ENCODE results near the gene ZNRF3. TPM values are rescaled to one million over a fixed set of nuclear protein-coding genes. Genes with fewer than 3 reads are reported as not detected.

ZNRF3 gene
- total RNA-seq, 1 donor from 2014 or later: 2.0 TPM

- H3K4me1 Mint-ChIP-seq: peaks cover 2% of the 10 kb centered on the region
- DNase-seq: no peak
- intact Hi-C loops (cut with micrococcal nuclease): no loop called here
- peaks cover 15% of the 10 kb centered on the region for H3K27me3 Mint-ChIP-seq
- no peak overlapping the region for H3K27ac Mint-ChIP-seq
- H3K4me3 Mint-ChIP-seq: no peak overlapping the region
- H3K9me3 Mint-ChIP-seq: peaks cover 16% of the 10 kb centered on the region
- no peaks in the 10 kb centered on the region for H3K36me3 Mint-ChIP-seq (ENCODE audit: low read depth)
Measured at GRCh38 chr22:28989484-28989883, 106.1 kb downstream of the ZNRF3 start.

DNA sequence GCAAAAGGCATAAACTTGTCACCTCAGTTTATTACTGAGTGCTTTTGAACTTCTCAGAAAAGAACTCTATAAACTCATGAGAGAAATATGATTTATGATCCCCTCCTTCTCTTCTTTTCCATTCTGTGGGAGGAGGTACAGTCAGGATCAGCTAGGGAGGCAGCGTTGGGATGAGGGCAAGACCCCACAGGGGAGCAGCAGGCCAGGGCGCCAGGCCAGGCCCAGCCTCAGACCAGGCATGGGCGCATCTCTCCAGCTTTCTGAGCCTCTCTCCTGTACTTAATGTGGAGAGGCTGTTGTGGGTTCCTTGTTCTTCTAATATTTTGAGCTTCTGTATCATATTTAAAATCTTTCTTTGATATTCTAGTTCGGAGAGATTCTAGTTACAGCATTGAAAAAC, 106.5 kb downstream of the ZNRF3 start:
- Mint-ChIP-seq H3K27me3 (peaks cover 13% of the 10 kb centered on the region), H3K36me3 (ENCODE audit: low read depth) (no peaks in the 10 kb centered on the region), H3K4me3 (no peak overlapping the region), H3K27ac (no peak overlapping the region), H3K9me3 (peaks cover 16% of the 10 kb centered on the region), H3K4me1 (peaks cover 2% of the 10 kb centered on the region)
- DNase-seq: no peak
- intact Hi-C loops (cut with micrococcal nuclease): no loop called here

DNA sequence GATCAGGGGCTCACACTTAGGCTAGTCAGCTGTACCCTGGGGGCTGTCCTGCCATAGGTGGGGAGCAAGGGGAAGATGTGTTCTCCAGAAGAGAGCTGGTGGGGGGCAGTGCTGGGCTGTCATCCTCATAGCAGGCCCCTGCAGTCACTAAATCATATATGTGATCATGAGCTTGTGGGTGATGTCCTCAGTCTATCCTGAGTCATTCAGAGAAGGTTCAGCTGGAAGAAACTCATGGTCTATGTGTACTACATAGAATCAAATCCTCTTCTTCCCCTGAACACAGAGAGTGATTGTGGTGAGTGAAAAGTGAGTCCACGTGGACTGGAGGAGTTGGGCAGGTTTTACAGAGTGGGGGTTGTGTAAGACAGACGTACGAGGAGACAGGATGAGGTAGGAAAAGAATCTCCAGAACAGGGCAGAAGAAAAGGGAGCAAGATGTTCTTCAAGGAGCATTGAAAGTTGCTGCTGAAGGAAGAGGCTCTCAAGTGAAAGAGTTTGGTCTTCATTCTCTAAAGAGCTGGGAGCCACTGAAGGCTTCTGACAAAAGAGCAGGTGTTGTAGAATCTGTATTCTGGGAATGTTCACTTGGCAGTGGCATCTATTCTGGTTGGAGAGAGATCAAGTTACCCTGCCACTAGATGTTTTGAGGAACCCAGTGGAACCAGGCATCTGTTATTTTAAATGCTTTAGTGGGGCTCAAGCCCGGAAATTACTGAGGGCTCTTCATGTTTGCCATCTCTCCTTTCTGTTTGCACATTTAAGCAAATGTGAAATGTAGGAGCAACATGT, 109.4 kb downstream of the ZNRF3 start:
- Mint-ChIP-seq H3K27ac (no peak overlapping the region), H3K27me3 (peaks cover 10% of the 10 kb centered on the region)

DNA sequence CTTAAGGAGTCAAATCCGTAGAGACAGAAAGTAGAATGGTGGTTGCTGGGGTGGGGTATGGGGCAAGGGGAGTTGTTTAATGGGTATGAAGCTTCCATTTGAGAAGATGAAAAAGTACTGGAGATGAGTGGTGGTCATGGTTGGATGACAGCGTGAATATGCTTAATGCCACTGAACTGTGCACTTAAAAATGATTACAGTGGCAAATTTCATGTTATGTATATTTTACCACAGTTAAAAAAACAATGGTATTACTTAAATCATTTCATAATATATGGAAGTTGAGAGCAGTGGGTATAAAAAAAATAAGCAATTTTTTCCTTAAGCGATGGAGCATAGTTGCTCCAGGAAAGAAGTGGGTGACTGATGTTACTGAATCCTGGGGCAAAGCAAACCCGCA, 111.2 kb downstream of the ZNRF3 start:
- Mint-ChIP-seq H3K9me3 (no peaks in the 10 kb centered on the region), H3K27me3 (peaks cover 11% of the 10 kb centered on the region), H3K4me1 (no peaks in the 10 kb centered on the region), H3K36me3 (ENCODE audit: low read depth) (no peaks in the 10 kb centered on the region), H3K4me3 (no peak overlapping the region), H3K27ac (no peak overlapping the region)
- intact Hi-C loops (cut with micrococcal nuclease): no loop called here
- no peak for DNase-seq

More for the DNA sequence above, 109.4 kb downstream of the ZNRF3 start:
- Mint-ChIP-seq H3K36me3 (ENCODE audit: low read depth) (no peaks in the 10 kb centered on the region), H3K4me1 (peaks cover 2% of the 10 kb centered on the region), H3K9me3 (no peaks in the 10 kb centered on the region), H3K4me3 (no peak overlapping the region)
- no peak for DNase-seq
- intact Hi-C loops (cut with micrococcal nuclease): no loop called here

DNA sequence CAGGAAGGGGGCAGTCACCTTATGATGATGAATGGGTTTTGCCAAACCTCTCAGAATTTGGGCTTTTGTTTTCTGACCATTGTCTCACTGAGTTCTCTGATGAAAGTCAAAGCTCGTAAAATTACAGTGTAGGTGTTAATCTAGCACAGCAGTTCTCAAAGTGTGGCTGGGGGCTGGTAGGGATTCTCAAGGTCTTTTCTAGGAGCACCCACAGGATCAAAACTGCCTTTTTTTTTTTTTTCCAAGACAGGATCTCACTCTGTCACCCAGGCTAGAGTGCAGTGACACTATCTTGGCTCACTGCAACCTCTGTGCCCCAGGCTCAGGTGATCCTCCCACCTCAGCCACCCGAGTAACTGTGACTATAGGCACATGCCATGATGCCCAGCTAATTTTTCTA, 112.2 kb downstream of the ZNRF3 start:
- no peak for DNase-seq
- no peak overlapping the region for H3K27ac Mint-ChIP-seq
- no peaks in the 10 kb centered on the region for H3K9me3 Mint-ChIP-seq
- no peak overlapping the region for H3K4me3 Mint-ChIP-seq
- intact Hi-C loops (cut with micrococcal nuclease): no loop called here
- H3K27me3 Mint-ChIP-seq: peaks cover 13% of the 10 kb centered on the region
- no peaks in the 10 kb centered on the region for H3K4me1 Mint-ChIP-seq
- no peaks in the 10 kb centered on the region for H3K36me3 Mint-ChIP-seq (ENCODE audit: low read depth)

DNA sequence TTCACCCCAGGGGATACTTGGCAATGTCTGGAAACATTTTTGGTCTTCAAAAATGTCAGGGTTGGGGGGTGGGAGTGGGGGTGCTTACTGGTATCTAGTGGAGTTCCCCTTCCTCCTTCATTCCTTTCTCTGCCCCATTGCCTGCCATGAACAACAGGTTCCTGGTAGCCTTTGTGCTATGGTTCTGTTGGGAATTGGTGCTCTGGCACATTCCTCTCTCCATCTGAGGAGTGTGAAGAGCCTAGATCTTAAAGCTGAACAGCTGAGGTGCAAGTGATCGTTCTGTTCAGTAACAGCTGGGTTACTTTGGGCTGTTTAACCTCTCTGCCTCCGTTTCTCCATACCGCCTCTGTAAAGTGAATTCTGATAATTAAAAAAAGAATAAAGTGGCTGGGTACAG, 114.0 kb downstream of the ZNRF3 start:
- no peak for DNase-seq
- Mint-ChIP-seq H3K27me3 (peaks cover 14% of the 10 kb centered on the region), H3K36me3 (ENCODE audit: low read depth) (no peaks in the 10 kb centered on the region), H3K27ac (no peak overlapping the region), H3K4me3 (no peak overlapping the region), H3K9me3 (no peaks in the 10 kb centered on the region), H3K4me1 (no peaks in the 10 kb centered on the region)
- intact Hi-C loops (cut with micrococcal nuclease): no loop called here

DNA sequence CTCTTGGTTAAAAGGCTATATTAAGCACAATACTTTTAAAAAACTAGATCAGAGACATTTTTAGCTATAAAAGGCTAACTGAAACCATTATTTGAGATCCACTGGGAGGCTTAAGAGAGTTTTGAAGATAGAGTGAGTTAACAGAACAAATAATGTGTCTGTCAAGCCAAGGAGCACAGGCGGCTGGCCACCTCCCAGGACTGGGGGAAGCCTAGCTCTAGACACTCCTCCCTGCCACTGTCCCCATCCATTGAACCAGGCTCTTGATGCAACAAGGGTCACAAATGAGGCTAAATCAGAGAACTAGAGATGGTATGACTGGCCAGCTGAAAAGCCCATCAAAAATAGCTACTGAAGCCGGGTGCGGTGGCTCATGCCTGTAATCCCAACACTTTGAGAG, 115.3 kb downstream of the ZNRF3 start:
- Mint-ChIP-seq H3K27me3 (peaks cover 14% of the 10 kb centered on the region), H3K9me3 (no peaks in the 10 kb centered on the region), H3K36me3 (ENCODE audit: low read depth) (no peaks in the 10 kb centered on the region), H3K27ac (no peak overlapping the region), H3K4me1 (no peaks in the 10 kb centered on the region), H3K4me3 (no peak overlapping the region)
- DNase-seq: no peak
- intact Hi-C loops (cut with micrococcal nuclease): no loop called here

DNA sequence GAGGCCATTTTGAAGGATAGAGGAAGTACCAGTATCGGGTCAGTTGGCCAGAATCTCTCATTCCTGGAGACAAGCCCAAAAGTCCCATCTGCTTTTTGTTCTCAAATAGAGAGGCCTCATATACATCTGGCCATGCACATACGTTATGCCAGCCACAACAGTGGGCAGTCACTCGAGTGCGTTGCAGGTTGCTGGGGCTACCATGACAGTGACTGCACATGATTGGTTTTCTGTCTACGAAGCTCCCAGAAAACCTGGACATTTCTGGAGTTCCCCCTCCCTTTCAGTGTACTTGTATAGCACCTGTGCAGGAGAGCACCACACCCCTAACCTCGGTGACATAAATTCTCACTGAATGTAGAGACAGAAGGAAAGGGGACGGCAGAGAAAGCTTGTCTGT, 116.1 kb downstream of the ZNRF3 start:
- H3K4me1 Mint-ChIP-seq: no peaks in the 10 kb centered on the region
- DNase-seq: no peak
- H3K9me3 Mint-ChIP-seq: no peaks in the 10 kb centered on the region
- intact Hi-C loops (cut with micrococcal nuclease): no loop called here
- peaks cover 19% of the 10 kb centered on the region for H3K27me3 Mint-ChIP-seq
- no peak overlapping the region for H3K27ac Mint-ChIP-seq
- H3K4me3 Mint-ChIP-seq: no peak overlapping the region
- H3K36me3 Mint-ChIP-seq (ENCODE audit: low read depth): no peaks in the 10 kb centered on the region

DNA sequence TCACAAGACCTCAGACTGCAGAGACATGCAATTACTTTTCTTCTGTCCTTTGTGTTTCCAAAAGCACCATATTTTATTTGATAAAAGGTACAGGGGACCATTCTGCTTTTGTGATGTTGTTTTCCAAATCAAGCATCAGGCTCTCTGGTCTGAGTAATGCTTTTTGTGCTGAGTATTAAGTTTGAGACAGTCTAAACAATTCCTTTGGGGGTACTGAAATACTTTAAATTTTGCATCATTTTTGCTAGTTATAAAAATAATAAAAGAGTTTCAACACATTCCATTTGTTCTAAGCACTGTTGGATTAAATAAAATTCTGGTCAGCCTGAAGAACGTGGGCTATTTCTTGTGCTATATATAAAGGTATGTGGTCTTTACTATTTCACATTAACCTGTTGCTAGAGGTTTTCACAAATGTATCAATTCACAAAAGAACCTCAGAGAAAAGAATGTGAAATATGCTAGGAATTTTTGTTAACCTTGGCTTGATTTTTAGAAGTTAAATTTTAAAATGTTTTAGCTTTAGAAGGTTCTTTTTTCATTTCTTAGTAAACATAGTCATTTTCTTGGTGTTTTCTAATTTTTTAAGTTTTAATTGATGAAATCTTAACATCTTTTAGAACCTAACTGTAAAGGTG, 116.7 kb downstream of the ZNRF3 start:
- intact Hi-C loops (cut with micrococcal nuclease): no loop called here
- Mint-ChIP-seq H3K27ac (no peak overlapping the region), H3K36me3 (ENCODE audit: low read depth) (no peaks in the 10 kb centered on the region), H3K4me3 (no peak overlapping the region), H3K27me3 (peaks cover 22% of the 10 kb centered on the region), H3K9me3 (no peaks in the 10 kb centered on the region), H3K4me1 (no peaks in the 10 kb centered on the region)
- DNase-seq: no peak

GRCh38 chr22:29000641-29001040, 117.3 kb downstream of the ZNRF3 start:
- H3K4me3 Mint-ChIP-seq: no peak overlapping the region
- no peak overlapping the region for H3K27ac Mint-ChIP-seq
- intact Hi-C loops (cut with micrococcal nuclease): no loop called here
- no peaks in the 10 kb centered on the region for H3K36me3 Mint-ChIP-seq (ENCODE audit: low read depth)
- no peaks in the 10 kb centered on the region for H3K9me3 Mint-ChIP-seq
- H3K4me1 Mint-ChIP-seq: no peaks in the 10 kb centered on the region
- peaks cover 28% of the 10 kb centered on the region for H3K27me3 Mint-ChIP-seq
- no peak for DNase-seq

GRCh38 chr22:29002603-29003002, 119.2 kb downstream of the ZNRF3 start:
- H3K27ac Mint-ChIP-seq: no peak overlapping the region
- H3K4me3 Mint-ChIP-seq: no peak overlapping the region
- peaks cover 36% of the 10 kb centered on the region for H3K27me3 Mint-ChIP-seq
- H3K9me3 Mint-ChIP-seq: no peaks in the 10 kb centered on the region
- no peaks in the 10 kb centered on the region for H3K4me1 Mint-ChIP-seq
- DNase-seq: no peak
- no peaks in the 10 kb centered on the region for H3K36me3 Mint-ChIP-seq (ENCODE audit: low read depth)
- intact Hi-C loops (cut with micrococcal nuclease): no loop called here

DNA sequence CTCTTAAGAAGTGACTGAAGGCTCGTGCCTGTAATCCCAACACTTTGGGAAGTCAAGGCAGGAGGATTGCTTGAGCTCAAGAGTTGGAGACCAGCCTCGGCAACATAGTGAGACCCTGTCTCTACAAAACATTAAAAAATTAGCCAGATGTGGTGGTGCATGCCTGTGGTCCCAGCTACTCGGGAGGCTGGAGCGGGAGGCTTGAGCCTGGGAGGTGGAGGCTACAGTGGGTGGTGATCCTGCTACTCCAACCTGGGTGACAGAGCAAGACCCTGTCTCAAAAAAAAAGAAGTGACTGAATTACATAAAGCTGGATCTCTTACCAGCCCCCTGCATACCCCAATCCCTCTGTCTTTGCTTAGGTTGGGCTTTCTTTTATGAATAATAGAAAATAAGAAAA, 120.2 kb downstream of the ZNRF3 start:
- intact Hi-C loops (cut with micrococcal nuclease): no loop called here
- peaks cover 37% of the 10 kb centered on the region for H3K27me3 Mint-ChIP-seq
- H3K36me3 Mint-ChIP-seq (ENCODE audit: low read depth): no peaks in the 10 kb centered on the region
- no peaks in the 10 kb centered on the region for H3K4me1 Mint-ChIP-seq
- no peak overlapping the region for H3K4me3 Mint-ChIP-seq
- H3K27ac Mint-ChIP-seq: no peak overlapping the region
- no peaks in the 10 kb centered on the region for H3K9me3 Mint-ChIP-seq
- DNase-seq: no peak

DNA sequence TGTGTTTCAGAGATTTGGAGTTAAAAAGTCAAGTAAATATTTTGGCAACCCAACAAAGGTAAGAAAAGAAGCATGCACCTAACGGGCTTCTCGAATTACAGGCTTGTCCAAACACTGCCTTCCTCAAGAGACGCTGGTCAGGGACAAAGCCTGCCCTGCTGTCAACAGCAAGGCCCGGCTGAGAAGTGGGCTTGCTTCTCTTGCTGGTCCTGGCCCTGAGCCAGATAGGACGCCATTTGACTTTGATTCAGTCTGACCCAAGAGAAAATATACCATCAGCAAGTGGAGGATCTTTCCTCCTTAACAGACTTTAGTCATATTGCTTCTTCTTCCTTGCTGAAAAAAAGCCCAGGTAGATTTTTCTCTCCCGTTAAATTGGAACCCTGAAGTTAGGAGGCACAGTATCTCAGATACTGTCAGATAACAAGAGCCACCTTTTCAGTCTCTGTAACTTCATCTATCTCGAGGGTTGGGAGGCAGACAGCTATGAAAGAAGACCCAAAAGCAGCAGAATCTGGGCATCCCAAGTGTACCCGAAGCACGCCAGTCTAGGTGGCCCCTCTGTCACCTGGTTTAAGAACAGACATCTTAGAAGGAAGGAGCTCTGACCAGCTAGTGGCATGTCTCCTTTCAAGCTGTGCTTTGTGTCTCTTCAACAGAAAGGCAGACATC, 120.7 kb downstream of the ZNRF3 start:
- Mint-ChIP-seq H3K4me3 (no peak overlapping the region), H3K4me1 (no peaks in the 10 kb centered on the region), H3K27ac (no peak overlapping the region), H3K9me3 (no peaks in the 10 kb centered on the region), H3K36me3 (ENCODE audit: low read depth) (no peaks in the 10 kb centered on the region), H3K27me3 (peaks cover 39% of the 10 kb centered on the region)
- intact Hi-C loops (cut with micrococcal nuclease): no loop called here
- no peak for DNase-seq

DNA sequence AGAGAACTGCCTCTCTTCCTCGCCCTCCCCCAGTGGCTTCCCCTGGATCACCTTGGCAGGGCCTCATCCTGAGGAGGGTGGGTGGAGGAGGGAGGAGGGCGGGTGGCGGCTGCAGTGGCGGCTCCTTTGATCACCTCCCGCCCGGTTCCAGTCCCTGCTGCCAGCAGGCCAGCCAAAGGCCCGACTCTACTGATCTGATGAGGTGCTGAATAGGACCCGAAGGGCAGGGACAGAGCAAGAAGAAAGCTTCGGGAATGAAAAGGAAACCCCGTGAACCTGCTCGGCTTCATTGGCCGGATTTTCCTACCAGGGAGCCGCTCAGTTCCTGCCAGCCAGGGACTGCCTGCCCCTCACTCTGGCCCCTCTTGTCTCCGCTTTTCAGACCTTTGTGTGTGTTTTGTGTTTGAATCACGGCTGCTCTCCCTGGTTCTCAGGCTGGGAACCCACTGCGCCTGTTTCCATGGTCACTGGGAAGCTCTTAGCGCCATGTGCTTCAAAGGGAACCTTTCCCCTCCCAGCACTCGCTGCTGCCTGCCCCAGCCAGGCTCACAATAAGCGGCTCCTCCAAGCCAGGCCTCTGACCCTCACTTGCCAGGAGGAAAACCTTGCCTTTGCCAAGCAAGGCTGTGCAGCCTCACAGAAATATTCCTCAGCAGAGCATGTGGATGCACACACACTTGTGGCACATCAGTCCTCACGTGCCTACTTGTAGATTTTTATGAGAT, 121.4 kb downstream of the ZNRF3 start:
- H3K27me3 Mint-ChIP-seq: peaks cover 39% of the 10 kb centered on the region
- no peak for DNase-seq
- intact Hi-C loops (cut with micrococcal nuclease): no loop called here

More for the DNA sequence above, 121.4 kb downstream of the ZNRF3 start:
- Mint-ChIP-seq H3K27ac (no peak overlapping the region), H3K9me3 (no peaks in the 10 kb centered on the region), H3K4me3 (no peak overlapping the region), H3K36me3 (ENCODE audit: low read depth) (no peaks in the 10 kb centered on the region), H3K4me1 (no peaks in the 10 kb centered on the region)

All from activated CD4-positive, alpha-beta T cell treated with anti-CD3 and anti-CD28 coated beads, Interleukin-2, amount 10 ng/mL, durations not matched to agents 24 days and 14 days (primary cell).